Activated CD8-positive, alpha-beta memory T cell treated with anti-CD3 and anti-CD28 coated beads for 48 hours (primary cell): ENCODE results near the gene CCDC6.
"Not testable (repeated sequence)": the region's sequence is repeated elsewhere in the genome, so short reads cannot be mapped to it uniquely, and the experiment has no call there.

Experiments
- DNase-seq, 3 experiments: peaks; one replicate each; pipeline ENCODE4 v3.0.0-alpha.2; 2020; ENCODE audit warnings: low read depth in 2 of 3, low spot score in 2 of 3

Gene CCDC6

GRCh38 chr10:59817773-59818172 is 88.6 kb downstream of the CCDC6 start:
- DNase-seq = no peak

DNA sequence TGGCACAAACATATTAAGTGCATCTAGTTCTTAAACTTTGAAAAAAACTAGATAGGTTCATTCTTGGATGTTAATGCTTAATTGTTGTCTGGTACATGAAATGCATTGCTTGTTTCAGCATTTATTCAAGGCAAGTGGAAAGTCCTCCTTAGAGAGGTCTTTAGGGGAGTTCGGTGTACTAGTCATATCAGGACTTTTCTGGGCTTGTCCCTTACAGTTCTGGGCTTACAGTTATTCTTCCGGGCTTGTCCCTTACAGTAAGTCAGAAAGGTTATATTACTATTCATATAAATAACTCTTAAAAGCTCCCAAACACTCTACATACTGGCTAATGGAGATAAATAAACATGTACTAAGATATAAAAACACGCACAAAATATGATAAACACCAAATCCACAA is 91.5 kb downstream of the CCDC6 start:
- DNase-seq = no peak

DNA sequence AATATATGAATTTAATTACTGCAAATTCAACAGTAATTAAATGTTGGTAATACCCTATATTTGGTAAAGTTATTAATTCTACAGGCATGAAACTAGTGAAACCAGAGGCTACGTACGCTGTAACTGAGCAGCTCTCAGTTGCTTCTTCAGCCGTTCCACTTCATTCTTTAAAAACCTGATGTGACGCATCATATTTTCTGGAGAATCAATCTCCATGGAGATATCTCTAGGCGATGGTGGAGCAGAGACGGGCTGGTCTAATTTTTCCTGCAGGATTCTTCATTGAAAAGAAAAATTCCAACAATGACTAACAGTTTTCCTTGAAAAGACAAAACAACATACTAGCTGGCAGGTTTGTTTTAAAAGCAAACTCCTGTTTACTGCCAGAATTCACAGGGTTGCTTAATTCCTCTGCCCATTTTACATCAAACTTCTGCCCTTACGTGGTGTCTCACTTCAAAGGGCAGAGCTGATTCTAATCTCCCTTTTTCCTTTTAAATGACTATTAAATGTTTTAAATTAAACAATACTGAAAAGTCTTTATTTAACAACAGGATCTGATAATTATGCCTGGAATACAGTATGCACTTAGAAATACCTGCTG is 93.7 kb downstream of the CCDC6 start:
- no peak for DNase-seq

GRCh38 chr10:59809644-59809974 is 96.7 kb downstream of the CCDC6 start:
- no peak for DNase-seq

GRCh38 chr10:59808896-59809643 is 97.3 kb downstream of the CCDC6 start:
- DNase-seq = peak; percentile 20 to 31 (median 23)

DNA sequence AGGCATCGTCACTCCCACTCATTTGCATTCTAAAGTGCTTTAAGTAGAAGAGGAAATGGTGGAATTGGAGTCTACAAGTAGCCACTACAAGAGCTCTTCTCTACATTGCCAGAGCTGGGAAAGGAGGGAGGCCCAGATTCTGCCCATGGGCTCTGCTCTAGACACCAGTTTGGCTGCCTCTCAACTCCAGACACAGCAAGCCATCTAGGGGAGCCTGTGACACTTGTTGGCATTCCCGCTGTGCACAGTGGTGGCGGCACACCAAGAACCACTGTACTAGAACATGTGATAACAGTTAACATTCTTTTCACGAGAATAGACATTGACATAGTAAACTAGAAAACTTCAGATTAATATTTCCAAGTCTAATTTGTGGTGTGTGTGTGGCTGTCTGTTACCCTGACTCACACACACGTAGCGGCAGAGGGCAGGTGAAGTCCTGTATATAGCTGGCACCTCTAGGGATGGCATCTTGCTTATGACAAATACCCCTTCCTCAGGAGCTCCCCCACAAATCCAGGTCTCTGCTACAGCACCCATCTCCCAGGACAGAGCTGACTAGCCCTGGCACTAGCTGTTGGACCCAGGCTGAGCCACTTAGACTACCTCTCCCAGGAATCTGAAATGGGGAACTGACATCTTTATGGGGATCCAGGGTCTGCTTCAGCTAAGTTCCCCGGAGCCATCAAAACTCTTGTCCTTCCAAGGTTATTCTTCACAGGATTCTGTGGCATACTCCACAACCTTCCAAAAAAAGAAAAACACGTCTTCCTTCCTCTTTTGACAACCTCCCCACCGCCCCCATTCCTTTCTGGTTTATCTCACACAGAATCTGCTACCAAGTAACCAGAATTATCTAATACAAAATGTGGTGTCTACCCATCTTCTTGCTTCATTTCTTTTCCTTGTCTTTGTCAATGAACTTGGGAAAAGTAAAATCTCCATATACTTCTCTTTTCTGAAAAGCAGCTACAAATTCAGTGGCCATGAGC is 98.4 kb downstream of the CCDC6 start:
- DNase-seq = no peak

DNA sequence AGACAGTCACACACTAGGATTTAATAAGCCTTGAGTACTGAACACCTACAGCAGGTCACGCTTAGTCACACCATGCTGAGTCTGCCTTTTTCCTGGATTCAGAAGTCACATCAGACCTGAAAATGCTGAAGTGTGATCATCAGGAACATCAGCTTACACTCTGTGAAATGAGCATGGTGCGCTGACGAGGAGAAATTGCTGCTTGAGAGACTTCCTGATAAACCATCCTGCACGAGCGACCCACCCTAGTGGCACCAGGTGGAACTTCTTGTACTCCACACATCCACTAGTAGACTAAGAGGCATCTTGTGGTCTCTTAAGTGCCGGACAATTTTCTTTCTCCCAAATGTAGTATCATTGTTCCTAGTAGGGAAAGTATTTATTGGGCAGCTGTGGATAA is 101.3 kb downstream of the CCDC6 start:
- no peak for DNase-seq

DNA sequence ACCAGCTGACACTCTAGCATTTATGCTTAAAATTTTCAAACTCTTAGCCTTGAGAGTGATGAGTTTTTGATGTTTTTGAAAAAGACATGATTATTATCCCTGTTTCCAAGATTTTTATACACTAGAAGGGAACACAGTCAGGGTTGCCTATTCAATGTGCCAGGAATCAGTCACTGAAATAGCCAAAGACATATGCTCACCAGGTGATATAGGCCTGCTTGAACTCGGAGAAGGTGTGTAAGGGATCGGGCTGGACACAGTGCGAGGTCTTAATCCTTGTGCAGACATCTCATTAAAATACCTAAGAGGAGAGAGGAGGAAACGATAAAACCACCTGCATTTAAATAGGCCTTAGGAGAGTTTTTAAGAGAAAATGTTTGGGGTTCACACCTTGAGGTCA is 102.1 kb downstream of the CCDC6 start:
- DNase-seq = no peak

GRCh38 chr10:59803714-59804113 is 102.6 kb downstream of the CCDC6 start:
- DNase-seq = no peak

GRCh38 chr10:59801171-59801570 is 105.2 kb downstream of the CCDC6 start:
- DNase-seq = no peak

DNA sequence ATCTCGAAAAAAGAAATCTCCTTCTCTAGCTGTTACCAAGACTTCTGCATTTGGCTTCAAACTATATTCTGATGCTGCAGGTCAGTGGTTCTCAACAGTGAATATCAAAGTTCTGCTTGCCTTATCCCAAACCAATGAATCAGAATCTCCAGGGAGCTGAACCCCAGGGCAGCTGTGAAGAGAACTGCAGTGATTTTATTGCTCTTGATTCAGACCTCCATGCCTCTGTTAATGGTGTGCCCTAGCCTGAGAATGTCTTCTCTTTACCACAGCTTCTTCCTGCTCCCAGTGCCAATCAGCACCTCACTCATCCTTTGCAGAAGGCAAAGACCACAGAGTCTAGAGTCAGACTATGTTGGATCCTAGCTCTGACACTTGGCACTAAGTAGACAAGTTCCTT is 106.9 kb downstream of the CCDC6 start:
- no peak for DNase-seq

GRCh38 chr10:59793919-59794318 is 112.4 kb downstream of the CCDC6 start:
- DNase-seq = no peak

GRCh38 chr10:59792812-59793211 is 113.5 kb downstream of the CCDC6 start:
- no peak for DNase-seq

DNA sequence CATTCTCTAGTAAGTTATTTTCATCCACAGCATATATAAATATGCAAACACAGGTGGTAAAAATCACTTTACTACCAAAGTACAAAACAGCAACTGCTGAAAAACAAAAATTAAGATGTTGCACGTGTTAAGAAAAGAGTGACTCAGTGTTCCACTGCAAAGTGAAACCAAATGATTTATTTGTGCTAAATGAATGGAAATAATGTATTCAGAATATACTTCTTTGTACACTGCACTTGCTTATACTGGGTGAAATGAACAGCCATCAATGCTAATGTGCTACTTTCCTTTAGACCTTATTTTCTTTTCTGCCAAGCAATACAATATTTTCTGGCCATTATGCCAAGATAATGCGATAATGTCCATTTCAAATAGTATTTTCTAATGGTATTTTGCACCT is 114.8 kb downstream of the CCDC6 start:
- DNase-seq = no peak

GRCh38 chr10:59790080-59790479 is 116.3 kb downstream of the CCDC6 start:
- DNase-seq = not testable (repeated sequence)

- DNase-seq = not testable (repeated sequence)
Measured at GRCh38 chr10:59788914-59789313, 117.4 kb downstream of the CCDC6 start.

DNA sequence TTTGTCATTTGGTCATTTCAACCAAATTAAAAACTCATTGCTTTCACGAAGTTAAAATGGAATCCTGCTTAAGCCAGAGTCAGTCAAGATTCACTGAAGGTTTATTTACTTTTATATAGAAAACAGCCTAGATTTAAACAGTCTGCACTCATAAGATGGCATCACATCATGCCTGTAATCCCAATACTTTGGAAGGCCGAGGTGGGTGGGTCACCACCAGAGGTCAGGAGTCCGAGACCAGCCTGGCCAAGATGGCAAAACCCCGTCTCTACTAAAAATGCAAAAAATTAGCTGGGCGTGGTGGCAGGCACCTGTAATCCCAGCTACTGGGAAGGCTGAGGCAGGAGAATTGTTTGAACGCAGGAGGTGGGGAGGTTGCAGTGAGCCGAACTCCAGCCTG is 119.3 kb downstream of the CCDC6 start:
- DNase-seq = not testable (repeated sequence)

GRCh38 chr10:59785476-59785875 is 120.9 kb downstream of the CCDC6 start:
- not testable (repeated sequence) for DNase-seq

DNA sequence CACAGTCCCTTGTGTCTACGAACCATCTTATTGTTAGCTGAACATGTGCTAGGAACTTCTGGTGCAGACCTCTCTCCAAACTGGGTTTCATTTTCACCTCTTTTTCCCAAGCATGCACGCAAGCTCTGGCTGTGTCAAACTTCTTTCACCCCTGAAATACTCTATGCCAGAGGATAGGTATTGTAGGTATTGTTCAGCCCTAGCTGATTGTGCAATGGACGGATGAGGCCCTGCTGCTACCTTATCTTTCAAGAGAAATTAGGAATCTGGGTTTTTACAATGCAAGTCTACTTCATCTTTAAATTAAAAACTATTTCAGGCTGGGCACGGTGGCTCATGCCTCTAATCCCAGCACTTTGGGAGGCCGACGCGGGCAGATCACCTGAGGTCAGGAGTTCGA is 124.8 kb downstream of the CCDC6 start:
- DNase-seq = no peak

GRCh38 chr10:59779756-59780533 is 126.4 kb downstream of the CCDC6 start:
- no peak for DNase-seq

- DNase-seq = no peak
Measured at GRCh38 chr10:59774451-59774850, 131.9 kb downstream of the CCDC6 start.
